LNCAP (cell line): ENCODE measurements around the gene TPMT.

Source experiments
- CTCF ChIP-seq: fragments of 450-650 bp; IDR thresholded peaks from 2 replicates; pipeline ENCODE4 v1.5.1; 2017; ENCODE audit warnings: mild to moderate bottlenecking

The TPMT gene

GRCh38 chr6:18168264-18168663, 13.4 kb upstream of the TPMT start:
- TF ChIP-seq CTCF = no peak

- no peak for TF ChIP-seq CTCF
These were observed 11.6 kb upstream of the TPMT start for GRCh38 chr6:18166312-18167036.

- TF ChIP-seq CTCF = no peak
These were observed 10.9 kb upstream of the TPMT start for GRCh38 chr6:18165751-18166150.

- TF ChIP-seq CTCF = no peak
These were observed 7.5 kb upstream of the TPMT start for GRCh38 chr6:18162401-18162800.

- no peak for TF ChIP-seq CTCF
These were observed 6.6 kb upstream of the TPMT start for GRCh38 chr6:18161431-18161830.

GRCh38 chr6:18160911-18161310, 6.0 kb upstream of the TPMT start:
- TF ChIP-seq CTCF = no peak

GRCh38 chr6:18155864-18156421, 1.1 kb upstream of the TPMT start:
- TF ChIP-seq CTCF = peak; percentile 45
